Superior temporal gyrus (tissue), 1 donor: Measurements from ENCODE around the gene EGR2.
"Not testable (repeated sequence)": the region's sequence is repeated elsewhere in the genome, so short reads cannot be mapped to it uniquely, and the experiment has no call there.

Source experiments
- DNase-seq: peaks from one replicate; pipeline ENCODE4 v3.0.0-alpha.2; 2016; ENCODE audit errors: extremely low spot score

Gene EGR2

GRCh38 chr10:62795100-62795499, 21.1 kb downstream of the EGR2 start:
- no peak for DNase-seq

GRCh38 chr10:62794306-62794705, 21.9 kb downstream of the EGR2 start:
- no peak for DNase-seq

GRCh38 chr10:62792261-62792660, 23.9 kb downstream of the EGR2 start:
- no peak for DNase-seq

- no peak for DNase-seq
These were observed 25.6 kb downstream of the EGR2 start for GRCh38 chr10:62790571-62790970.

- no peak for DNase-seq
These were observed 26.1 kb downstream of the EGR2 start for GRCh38 chr10:62790019-62790555.

- no peak for DNase-seq
These were observed 27.2 kb downstream of the EGR2 start for GRCh38 chr10:62788861-62789467.

- DNase-seq: not testable (repeated sequence)
These were observed 27.9 kb downstream of the EGR2 start for GRCh38 chr10:62788285-62788684.

- DNase-seq: not testable (repeated sequence)
These were observed 31.6 kb downstream of the EGR2 start for GRCh38 chr10:62784537-62784936.

- DNase-seq: no peak
These were observed 36.5 kb downstream of the EGR2 start for GRCh38 chr10:62779487-62780248.

GRCh38 chr10:62778125-62778524, 38.0 kb downstream of the EGR2 start:
- no peak for DNase-seq

GRCh38 chr10:62772186-62772974, 43.8 kb downstream of the EGR2 start:
- DNase-seq: peak; percentile 22

GRCh38 chr10:62769574-62770242, 46.5 kb downstream of the EGR2 start:
- no peak for DNase-seq

GRCh38 chr10:62766386-62766785, 49.8 kb downstream of the EGR2 start:
- no peak for DNase-seq

- no peak for DNase-seq
These were observed 50.4 kb downstream of the EGR2 start for GRCh38 chr10:62765726-62766125.

GRCh38 chr10:62764011-62764410, 52.2 kb downstream of the EGR2 start:
- DNase-seq: no peak

GRCh38 chr10:62763155-62763554, 53.0 kb downstream of the EGR2 start:
- no peak for DNase-seq
